Large intestine (tissue), 3 donors: ENCODE results near the gene MACROH2A1. TPM values are rescaled to one million over a fixed set of nuclear protein-coding genes. Genes with fewer than 3 reads are reported as not detected.

Source experiments
- DNase-seq, 2 donors: peaks; one replicate each; pipeline versions ENCODE4 v3.0.0 to v3.0.0-alpha.2; 2013
- H3K27ac ChIP-seq: one replicate; pipeline ENCODE4 v1.5.1; 2013; ENCODE audit warnings: low read length
- H3K27me3 ChIP-seq: 2 replicates; pipeline ENCODE4 v1.6.1; 2013; ENCODE audit warnings: low read length; ENCODE audit not compliant: control insufficient read depth, insufficient read depth
- H3K36me3 ChIP-seq: 2 replicates; pipeline ENCODE4 v1.6.1; 2013; ENCODE audit warnings: low read length; ENCODE audit not compliant: control insufficient read depth, insufficient read depth
- H3K4me1 ChIP-seq: one replicate; pipeline ENCODE4 v1.6.1; 2013; ENCODE audit warnings: low read length; ENCODE audit not compliant: control insufficient read depth, insufficient read depth
- H3K4me3 ChIP-seq: one replicate; pipeline ENCODE4 v1.5.1; 2013; ENCODE audit warnings: low read length
- H3K9me3 ChIP-seq: one replicate; pipeline ENCODE4 v1.6.1; 2013; ENCODE audit warnings: mild to moderate bottlenecking, low read depth, low read length, moderate library complexity; ENCODE audit not compliant: control insufficient read depth
- WGBS: methylation state at CpG from one replicate; pipeline ENCODE4 v1.1.5; 2013; ENCODE audit warnings: low lambda C conversion rate; ENCODE audit not compliant: insufficient coverage; 5-methylcytosine and 5-hydroxymethylcytosine counted together
- polyA plus RNA-seq: library from polyadenylated mRNA; unstranded; fragments of 120-200 nt; gene quantifications from one replicate; pipeline ENCODE4 v1.2.1, GENCODE V29; 2013

The MACROH2A1 gene
- polyA plus RNA-seq, 1 donor: 312 TPM

GRCh38 chr5:135341696-135342550, 57.1 kb downstream of the MACROH2A1 start:
- Histone ChIP-seq H3K9me3 (no peaks in the 10 kb centered on the region), H3K27me3 (no peaks in the 10 kb centered on the region), H3K4me3 (no peak overlapping the region), H3K4me1 (peaks cover 65% of the 10 kb centered on the region), H3K36me3 (peaks cover 88% of the 10 kb centered on the region), H3K27ac (peak overlapping the region; percentile 69)
- DNase-seq: peak; percentile 44 to 68
- no CpG with 5 or more reads among the region's 7 CpGs for WGBS

- peaks cover 96% of the 10 kb centered on the region for H3K36me3 ChIP-seq
- 0% methylated on average over 1 of the region's 5 CpGs for WGBS
- peaks cover 58% of the 10 kb centered on the region for H3K4me1 ChIP-seq
- H3K4me3 ChIP-seq: no peak overlapping the region
- no peaks in the 10 kb centered on the region for H3K27me3 ChIP-seq
- peak overlapping the region; percentile 82 for H3K27ac ChIP-seq
- DNase-seq: peak; percentile 93 to 96
- H3K9me3 ChIP-seq: no peaks in the 10 kb centered on the region
These were observed 57.9 kb downstream of the MACROH2A1 start for GRCh38 chr5:135341016-135341666.

- WGBS: no CpG with 5 or more reads among the region's 2 CpGs
- H3K9me3 ChIP-seq: no peaks in the 10 kb centered on the region
- H3K4me1 ChIP-seq: peaks cover 53% of the 10 kb centered on the region
- DNase-seq: peak in 1 of 2 donors; percentile 43
- H3K27ac ChIP-seq: peak overlapping the region; percentile 82
- no peaks in the 10 kb centered on the region for H3K27me3 ChIP-seq
- no peak overlapping the region for H3K4me3 ChIP-seq
- H3K36me3 ChIP-seq: peaks cover 97% of the 10 kb centered on the region
These were observed 58.5 kb downstream of the MACROH2A1 start for GRCh38 chr5:135340568-135340967.

GRCh38 chr5:135339623-135340022, 59.4 kb downstream of the MACROH2A1 start:
- H3K27ac ChIP-seq: peak overlapping the region; percentile 82
- peaks cover 97% of the 10 kb centered on the region for H3K36me3 ChIP-seq
- no CpG with 5 or more reads among the region's 4 CpGs for WGBS
- H3K9me3 ChIP-seq: no peaks in the 10 kb centered on the region
- H3K4me3 ChIP-seq: no peak overlapping the region
- H3K27me3 ChIP-seq: no peaks in the 10 kb centered on the region
- DNase-seq: no peak
- H3K4me1 ChIP-seq: peaks cover 43% of the 10 kb centered on the region

GRCh38 chr5:135339189-135339588, 59.8 kb downstream of the MACROH2A1 start:
- H3K27me3 ChIP-seq: no peaks in the 10 kb centered on the region
- peaks cover 40% of the 10 kb centered on the region for H3K4me1 ChIP-seq
- H3K4me3 ChIP-seq: no peak overlapping the region
- no peaks in the 10 kb centered on the region for H3K9me3 ChIP-seq
- WGBS: no CpG with 5 or more reads among the region's 5 CpGs
- peaks cover 97% of the 10 kb centered on the region for H3K36me3 ChIP-seq
- H3K27ac ChIP-seq: no peak overlapping the region
- no peak for DNase-seq

- no peak for DNase-seq
- H3K27ac ChIP-seq: no peak overlapping the region
- H3K4me3 ChIP-seq: no peak overlapping the region
- H3K36me3 ChIP-seq: peaks cover 88% of the 10 kb centered on the region
- no peaks in the 10 kb centered on the region for H3K27me3 ChIP-seq
- WGBS: no CpG with 5 or more reads among the region's 4 CpGs
- H3K9me3 ChIP-seq: no peaks in the 10 kb centered on the region
- H3K4me1 ChIP-seq: peaks cover 31% of the 10 kb centered on the region
These were observed 62.0 kb downstream of the MACROH2A1 start for GRCh38 chr5:135337064-135337463.

- H3K36me3 ChIP-seq: peaks cover 80% of the 10 kb centered on the region
- no peaks in the 10 kb centered on the region for H3K9me3 ChIP-seq
- H3K27ac ChIP-seq: no peak overlapping the region
- DNase-seq: no peak
- no peaks in the 10 kb centered on the region for H3K27me3 ChIP-seq
- no peak overlapping the region for H3K4me3 ChIP-seq
- no CpG with 5 or more reads among the region's 13 CpGs for WGBS
- H3K4me1 ChIP-seq: peaks cover 26% of the 10 kb centered on the region
These were observed 63.8 kb downstream of the MACROH2A1 start for GRCh38 chr5:135335031-135335828.

GRCh38 chr5:135333732-135334515, 65.1 kb downstream of the MACROH2A1 start:
- no CpG with 5 or more reads among the region's 10 CpGs for WGBS
- no peaks in the 10 kb centered on the region for H3K27me3 ChIP-seq
- H3K27ac ChIP-seq: no peak overlapping the region
- H3K4me3 ChIP-seq: no peak overlapping the region
- peaks cover 23% of the 10 kb centered on the region for H3K4me1 ChIP-seq
- H3K9me3 ChIP-seq: no peaks in the 10 kb centered on the region
- no peak for DNase-seq
- H3K36me3 ChIP-seq: peaks cover 67% of the 10 kb centered on the region

GRCh38 chr5:135332519-135333150, 66.4 kb downstream of the MACROH2A1 start:
- no peak overlapping the region for H3K27ac ChIP-seq
- DNase-seq: peak; percentile 50 to 66
- peaks cover 25% of the 10 kb centered on the region for H3K4me1 ChIP-seq
- no peaks in the 10 kb centered on the region for H3K27me3 ChIP-seq
- H3K4me3 ChIP-seq: no peak overlapping the region
- H3K9me3 ChIP-seq: no peaks in the 10 kb centered on the region
- peaks cover 54% of the 10 kb centered on the region for H3K36me3 ChIP-seq
- 27% methylated on average over 2 of the region's 5 CpGs for WGBS
